RWPE1 (cell line): Measurements from ENCODE around the gene FLAD1.

Source experiments
- CTCF ChIA-PET: fragments of 350-600 bp; sonication (Branson Sonifier 250); formaldehyde crosslinking; extraction: SDS; loops from one replicate; lab custom pipeline; 2021; lab: Yijun Ruan, JAX
- POLR2A ChIA-PET: fragments of 400-600 bp; formaldehyde crosslinking; extraction: SDS; loops from one replicate; lab custom pipeline; 2020; ENCODE audit warnings: antibody characterized with exemption; ENCODE audit not compliant: low non-redundant PET; lab: Yijun Ruan, JAX
- DNase-seq: peaks from one replicate; pipeline ENCODE4 v3.0.0; 2012; ENCODE audit warnings: low spot score
- H3K27ac ChIP-seq: fragments of 450-650 bp; 2 replicates; pipeline ENCODE4 v1.5.1; 2017
- CTCF ChIP-seq: fragments of 450-650 bp; conservative IDR thresholded peaks from 2 replicates; pipeline ENCODE4 v1.5.1; 2017; ENCODE audit warnings: low read depth, mild to moderate bottlenecking

FLAD1 gene

GRCh38 chr1:155009221-155009711, 26.1 kb downstream of the FLAD1 start:
- H3K27ac ChIP-seq, result peak overlapping the region; percentile 100
- DNase-seq, result no peak
- TF ChIP-seq CTCF, result no peak
- ChIA-PET CTCF (no interaction called here), POLR2A (no interaction called here)

GRCh38 chr1:155009742-155010141, 26.6 kb downstream of the FLAD1 start:
- no peak for TF ChIP-seq CTCF
- peak overlapping the region; percentile 100 for H3K27ac ChIP-seq
- ChIA-PET POLR2A (interaction anchor here (0.6 to 0.7 kb wide), 2 partner anchors 11 to 527 kb away, joined by 3 to 5 read pairs; no protein-coding TSS in a partner anchor), CTCF (no interaction called here)
- DNase-seq, result no peak

GRCh38 chr1:155010211-155010918, 27.2 kb downstream of the FLAD1 start:
- TF ChIP-seq CTCF, result no peak
- CTCF ChIA-PET, result interaction anchor here (0.6 to 0.8 kb wide), 2 partner anchors 51 to 75 kb away, joined by 3 to 5 read pairs; no protein-coding TSS in a partner anchor
- POLR2A ChIA-PET, result interaction anchor here (0.6 to 0.7 kb wide), 2 partner anchors 12 to 528 kb away, joined by 3 to 5 read pairs; no protein-coding TSS in a partner anchor
- DNase-seq, result no peak
- H3K27ac ChIP-seq, result peak overlapping the region; percentile 100

DNA sequence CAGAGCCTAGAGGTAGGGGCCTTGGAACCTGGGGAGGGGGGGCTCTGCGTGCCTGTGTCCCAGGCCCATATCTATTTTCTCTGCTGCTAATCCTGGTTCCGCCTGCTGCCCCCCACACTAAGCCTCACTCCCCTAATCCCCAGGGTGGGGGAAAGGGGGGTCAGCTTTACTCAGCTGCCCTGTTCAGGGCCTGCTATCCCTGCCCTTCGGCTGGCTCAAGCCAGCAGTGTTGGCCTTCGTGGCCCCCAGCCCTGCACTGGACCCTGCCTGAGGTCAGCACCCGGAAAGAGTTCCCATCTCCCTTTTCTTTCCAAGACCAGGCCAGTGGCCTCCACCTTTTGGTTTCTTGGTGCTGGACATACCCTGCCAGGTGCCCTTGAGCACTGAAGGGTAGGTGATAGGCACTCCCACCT, 27.9 kb downstream of the FLAD1 start:
- peak overlapping the region; percentile 100 for H3K27ac ChIP-seq
- DNase-seq, result no peak
- CTCF ChIA-PET, result interaction anchor here (0.8 kb wide), 1 partner anchor 51 kb away, joined by 3 read pairs; no protein-coding TSS in a partner anchor
- POLR2A ChIA-PET, result no interaction called here
- TF ChIP-seq CTCF, result no peak

DNA sequence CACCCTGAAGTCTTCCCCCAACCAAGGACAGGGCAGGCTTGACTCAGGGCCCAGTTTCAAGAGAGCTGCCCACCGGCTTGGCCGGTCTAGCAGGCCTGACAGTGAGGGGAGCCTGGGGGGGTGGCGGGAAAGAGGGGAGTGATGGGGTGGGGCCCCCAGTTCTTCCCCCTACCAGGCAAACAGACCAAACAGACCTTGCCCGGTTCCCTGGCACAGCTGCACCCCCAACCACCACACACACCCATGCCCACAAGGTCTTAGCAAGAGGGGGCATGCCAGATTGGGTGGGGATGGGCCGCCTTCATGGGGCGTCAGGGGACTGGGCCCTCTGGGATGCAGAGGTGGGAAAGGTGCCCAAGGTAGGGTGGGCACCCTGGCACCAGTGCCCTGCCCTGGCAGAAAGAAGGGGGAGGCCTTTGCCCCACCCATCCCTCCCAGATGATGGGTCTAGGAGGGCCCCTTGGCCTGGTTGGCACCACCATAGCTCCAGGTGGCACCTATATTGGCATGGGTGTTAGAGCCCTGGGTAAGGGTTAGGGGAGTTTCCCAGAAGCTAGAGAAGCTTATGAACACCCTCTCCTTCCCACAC, 28.4 kb downstream of the FLAD1 start:
- CTCF ChIA-PET, result no interaction called here
- no peak for TF ChIP-seq CTCF
- DNase-seq, result no peak
- POLR2A ChIA-PET, result no interaction called here
- H3K27ac ChIP-seq, result peak overlapping the region; percentile 100

- DNase-seq, result peak; percentile 76
- H3K27ac ChIP-seq, result peak overlapping the region; percentile 100
- no peak for TF ChIP-seq CTCF
- ChIA-PET CTCF (interaction anchor here (1.3 kb wide), 1 partner anchor 9 kb away, joined by 3 read pairs; no protein-coding TSS in a partner anchor), POLR2A (no interaction called here)
These were observed 28.9 kb downstream of the FLAD1 start for GRCh38 chr1:155012026-155012546.
